ENCODE data around the gene DICER1.

The DICER1 gene

GRCh38 chr14:95189367-95190132, 32.2 kb upstream of the DICER1 start:
- Histone ChIP-seq H3K4me1 (ENCODE audit: insufficient read depth, low read length) (no peaks in the 10 kb centered on the region), H3K79me2 (ENCODE audit: insufficient read depth, low read length) (no peaks in the 10 kb centered on the region), H4K20me1 (ENCODE audit: insufficient read depth, low read length) (no peaks in the 10 kb centered on the region), H2AFZ (ENCODE audit: low read depth, low read length) (no peak overlapping the region), H3K4me2 (ENCODE audit: insufficient read depth, low read length) (no peak overlapping the region), H3K4me3 (ENCODE audit: low read depth in 1 of 2, low read length in 2 of 2) (no peak overlapping the region), H3K36me3 (ENCODE audit: insufficient read depth, low read length) (no peaks in the 10 kb centered on the region), H3K9me3 (ENCODE audit: insufficient read depth, low read length, severe bottlenecking) (no peaks in the 10 kb centered on the region), H3K9ac (ENCODE audit: low read depth, low read length) (no peak overlapping the region), H3K27ac (ENCODE audit: low read length) (no peak overlapping the region), H3K27me3 (ENCODE audit: insufficient read depth, low read length, poor library complexity) (no peaks in the 10 kb centered on the region)
- TF ChIP-seq CTCF (IDR thresholded peaks at IDR 0.05; ENCODE audit: borderline replicate concordance, extremely low read depth, low read length, poor library complexity, severe bottlenecking), result no peak
- TF ChIP-seq EZH2 (IDR thresholded peaks at IDR 0.05; ENCODE audit: borderline replicate concordance, low read depth, low read length, severe bottlenecking), result no peak
- ATAC-seq (ENCODE audit: insufficient read depth, low read depth) (no peak), DNase-seq (no peak)

GRCh38 chr14:95188380-95188779, 31.1 kb upstream of the DICER1 start:
- H3K4me3 ChIP-seq (ENCODE audit: low read depth in 1 of 2, low read length in 2 of 2), result no peak overlapping the region
- ATAC-seq (ENCODE audit: insufficient read depth, low read depth), result no peak
- H3K36me3 ChIP-seq (ENCODE audit: insufficient read depth, low read length), result no peaks in the 10 kb centered on the region
- no peaks in the 10 kb centered on the region for H4K20me1 ChIP-seq (ENCODE audit: insufficient read depth, low read length)
- H3K27ac ChIP-seq (ENCODE audit: low read length), result no peak overlapping the region
- H3K27me3 ChIP-seq (ENCODE audit: insufficient read depth, low read length, poor library complexity), result no peaks in the 10 kb centered on the region
- H3K9ac ChIP-seq (ENCODE audit: low read depth, low read length), result no peak overlapping the region
- no peaks in the 10 kb centered on the region for H3K79me2 ChIP-seq (ENCODE audit: insufficient read depth, low read length)
- H2AFZ ChIP-seq (ENCODE audit: low read depth, low read length), result no peak overlapping the region
- no peak overlapping the region for H3K4me2 ChIP-seq (ENCODE audit: insufficient read depth, low read length)
- no peaks in the 10 kb centered on the region for H3K9me3 ChIP-seq (ENCODE audit: insufficient read depth, low read length, severe bottlenecking)
- H3K4me1 ChIP-seq (ENCODE audit: insufficient read depth, low read length), result no peaks in the 10 kb centered on the region
- no peak for DNase-seq
- no peak for TF ChIP-seq CTCF (IDR thresholded peaks at IDR 0.05; ENCODE audit: borderline replicate concordance, extremely low read depth, low read length, poor library complexity, severe bottlenecking)
- TF ChIP-seq EZH2 (IDR thresholded peaks at IDR 0.05; ENCODE audit: borderline replicate concordance, low read depth, low read length, severe bottlenecking), result no peak

- H3K9me3 ChIP-seq (ENCODE audit: insufficient read depth, low read length, severe bottlenecking), result no peaks in the 10 kb centered on the region
- H3K9ac ChIP-seq (ENCODE audit: low read depth, low read length), result no peak overlapping the region
- H4K20me1 ChIP-seq (ENCODE audit: insufficient read depth, low read length), result no peaks in the 10 kb centered on the region
- H3K4me3 ChIP-seq (ENCODE audit: low read depth in 1 of 2, low read length in 2 of 2), result no peak overlapping the region
- no peaks in the 10 kb centered on the region for H3K4me1 ChIP-seq (ENCODE audit: insufficient read depth, low read length)
- DNase-seq, result no peak
- H3K36me3 ChIP-seq (ENCODE audit: insufficient read depth, low read length), result no peaks in the 10 kb centered on the region
- TF ChIP-seq EZH2 (IDR thresholded peaks at IDR 0.05; ENCODE audit: borderline replicate concordance, low read depth, low read length, severe bottlenecking) (no peak), CTCF (IDR thresholded peaks at IDR 0.05; ENCODE audit: borderline replicate concordance, extremely low read depth, low read length, poor library complexity, severe bottlenecking) (no peak)
- H3K27me3 ChIP-seq (ENCODE audit: insufficient read depth, low read length, poor library complexity), result no peaks in the 10 kb centered on the region
- no peak overlapping the region for H3K4me2 ChIP-seq (ENCODE audit: insufficient read depth, low read length)
- ATAC-seq (ENCODE audit: insufficient read depth, low read depth), result no peak
- no peak overlapping the region for H3K27ac ChIP-seq (ENCODE audit: low read length)
- no peaks in the 10 kb centered on the region for H3K79me2 ChIP-seq (ENCODE audit: insufficient read depth, low read length)
- H2AFZ ChIP-seq (ENCODE audit: low read depth, low read length), result no peak overlapping the region
These were observed 28.6 kb upstream of the DICER1 start for GRCh38 chr14:95185767-95186392.

Measured in DND-41 (cell line).